HG02885 (cell line): ENCODE measurements around the gene SAXO2.
"Not testable (repeated sequence)": the region's sequence is repeated elsewhere in the genome, so short reads cannot be mapped to it uniquely, and the experiment has no call there.

Experiments
- ATAC-seq: cut with Tn5 transposase; IDR thresholded peaks from one replicate; pipeline ENCODE4 v1.9.1; 2021; ENCODE audit warnings: mild to moderate bottlenecking; ENCODE audit not compliant: unreplicated experiment, poor library complexity

SAXO2 gene

DNA sequence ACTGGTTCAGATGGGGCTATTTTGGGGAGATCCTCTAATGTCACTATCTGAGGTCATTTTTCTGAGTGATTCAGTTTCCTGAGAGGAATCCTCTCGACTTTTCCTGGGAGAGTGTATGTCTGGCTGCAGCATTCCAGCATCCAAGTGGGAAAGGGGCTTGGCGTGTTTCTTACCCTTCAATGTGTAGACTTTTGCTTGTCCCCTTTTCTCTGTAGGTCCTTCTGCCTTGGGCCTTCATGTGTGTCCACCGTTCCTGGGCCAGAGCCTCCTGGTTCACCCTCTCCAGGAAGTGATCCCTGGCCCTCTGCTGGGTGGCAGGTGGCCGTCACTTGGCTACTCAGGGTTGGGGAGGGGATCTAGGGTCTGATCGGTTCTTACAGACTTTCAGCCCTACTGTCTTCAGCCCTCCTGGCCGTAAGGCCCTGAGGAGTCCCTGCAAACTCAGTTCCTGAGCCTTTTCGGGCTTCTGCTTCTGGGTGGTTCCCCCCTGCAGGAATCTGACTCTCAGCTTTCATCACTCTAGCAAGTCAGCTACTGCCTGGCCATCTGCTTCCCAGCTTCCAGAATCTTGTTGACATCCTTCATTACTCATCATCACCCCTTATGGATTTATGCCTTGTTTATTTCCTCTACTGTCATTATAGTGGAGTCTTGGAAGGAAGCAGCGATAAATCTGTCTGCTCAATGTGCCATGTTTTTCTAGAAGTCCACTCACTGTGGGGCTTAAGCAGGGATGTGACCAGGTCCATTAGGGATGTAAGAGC lies 50.1 kb downstream of the SAXO2 start:
- ATAC-seq, result no peak

- no peak for ATAC-seq
Measured at GRCh38 chr15:82313446-82313845, 50.8 kb downstream of the SAXO2 start.

DNA sequence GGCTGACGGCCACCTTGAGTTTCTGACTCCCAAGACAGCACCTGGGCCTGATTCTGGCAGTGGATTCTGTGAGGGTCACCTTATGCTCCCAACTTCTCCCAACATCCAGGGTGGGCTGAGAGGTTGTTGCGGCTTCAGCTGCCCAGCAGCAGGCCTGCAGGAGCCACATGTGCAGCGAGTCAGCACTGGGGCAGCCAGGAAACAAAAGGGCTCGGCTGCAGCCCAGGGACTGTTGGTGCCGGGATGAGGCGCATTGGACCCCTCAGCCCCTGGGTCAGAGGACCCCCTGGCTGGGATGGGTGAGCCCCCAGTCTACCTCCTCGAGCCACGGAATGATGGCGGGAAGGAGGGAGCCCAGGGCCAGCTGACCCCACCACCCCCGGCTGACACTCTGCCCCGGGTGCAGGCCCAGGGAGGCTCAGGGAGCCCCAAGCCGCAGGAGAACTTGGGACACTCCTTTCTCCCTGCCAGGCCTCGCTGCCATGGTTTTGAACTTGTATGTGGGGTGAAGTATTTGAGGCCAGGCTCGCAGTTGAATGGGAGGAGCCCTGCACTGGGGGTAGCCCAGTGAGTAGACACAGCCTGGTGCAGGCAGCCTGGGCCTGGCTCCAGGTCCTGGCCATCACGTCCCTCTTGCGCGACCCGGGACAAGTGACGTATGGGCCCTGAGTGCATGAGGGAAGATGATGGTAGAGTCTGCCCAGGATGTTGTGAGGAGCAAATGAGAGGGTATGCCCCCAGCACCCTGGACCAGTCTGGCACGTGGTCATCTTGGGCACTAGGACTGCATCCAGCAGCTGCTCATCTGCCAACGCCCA lies 51.5 kb downstream of the SAXO2 start:
- ATAC-seq, result not testable (repeated sequence)

DNA sequence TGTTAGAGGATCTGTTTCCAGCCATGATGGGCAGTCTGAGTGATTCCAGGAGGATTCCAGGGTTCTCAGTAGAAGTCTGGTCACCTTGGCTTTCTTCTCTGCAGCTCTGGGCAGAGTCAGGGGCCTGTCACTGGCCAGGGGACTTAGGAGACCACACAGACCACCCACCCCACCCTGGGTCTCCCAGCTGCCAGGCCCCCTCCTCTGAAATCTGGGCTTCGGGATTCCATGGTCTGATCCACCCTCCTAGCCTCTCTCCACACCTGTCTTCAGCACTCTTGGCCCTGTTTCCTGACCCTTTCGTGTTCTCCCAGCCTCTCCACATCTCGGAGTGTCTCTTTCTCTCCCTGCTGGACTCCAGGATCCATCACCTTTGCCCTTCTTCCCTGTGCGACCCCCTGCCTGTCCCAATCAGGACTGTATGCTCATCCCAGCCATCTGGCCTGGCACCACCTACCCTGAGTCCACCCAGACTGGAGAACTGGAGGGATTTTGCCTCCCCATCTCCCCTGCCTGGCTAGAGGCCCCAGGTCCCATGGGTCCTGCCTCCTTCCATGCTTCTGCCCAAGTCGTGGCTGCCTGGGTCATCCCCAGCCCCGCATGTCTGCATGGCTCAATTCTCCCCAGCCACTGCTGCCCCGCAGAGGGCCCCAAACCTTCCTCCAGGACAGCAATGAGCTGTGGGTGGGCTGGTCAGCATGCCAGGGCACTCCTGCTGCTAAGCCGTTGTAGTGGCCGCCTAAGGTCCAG lies 52.3 kb downstream of the SAXO2 start:
- no peak for ATAC-seq

GRCh38 chr15:82315519-82316246 lies 53.1 kb downstream of the SAXO2 start:
- no peak for ATAC-seq

GRCh38 chr15:82316247-82317090 lies 53.9 kb downstream of the SAXO2 start:
- not testable (repeated sequence) for ATAC-seq

- no peak for ATAC-seq
Measured at GRCh38 chr15:82317091-82317489, 54.5 kb downstream of the SAXO2 start.

- ATAC-seq, result not testable (repeated sequence)
Measured at GRCh38 chr15:82317516-82317915, 54.9 kb downstream of the SAXO2 start.

GRCh38 chr15:82318281-82318680 lies 55.7 kb downstream of the SAXO2 start:
- ATAC-seq, result not testable (repeated sequence)

- ATAC-seq, result not testable (repeated sequence)
Measured at GRCh38 chr15:82319522-82320278, 57.1 kb downstream of the SAXO2 start.

DNA sequence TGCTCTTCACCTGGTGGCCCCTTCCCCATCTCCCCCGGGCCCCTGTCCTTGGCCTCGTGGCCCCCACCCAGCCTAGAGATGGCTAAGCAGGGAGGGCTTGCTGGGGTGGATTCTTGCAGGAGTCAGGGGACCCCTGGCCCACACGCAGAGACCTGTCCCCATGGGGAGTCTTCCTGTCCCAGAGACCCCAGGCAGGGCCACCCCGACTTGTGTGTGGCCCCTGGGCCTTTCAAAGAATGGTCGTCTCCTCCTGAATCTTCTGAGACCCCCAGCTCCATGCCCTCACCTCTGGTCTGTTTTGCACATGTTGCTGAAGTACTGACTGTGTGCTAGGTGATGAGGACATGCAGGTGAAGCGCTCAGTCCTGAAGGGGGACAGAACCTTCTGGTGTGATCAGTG lies 58.2 kb downstream of the SAXO2 start:
- not testable (repeated sequence) for ATAC-seq

- not testable (repeated sequence) for ATAC-seq
Measured at GRCh38 chr15:82322488-82322887, 59.9 kb downstream of the SAXO2 start.

DNA sequence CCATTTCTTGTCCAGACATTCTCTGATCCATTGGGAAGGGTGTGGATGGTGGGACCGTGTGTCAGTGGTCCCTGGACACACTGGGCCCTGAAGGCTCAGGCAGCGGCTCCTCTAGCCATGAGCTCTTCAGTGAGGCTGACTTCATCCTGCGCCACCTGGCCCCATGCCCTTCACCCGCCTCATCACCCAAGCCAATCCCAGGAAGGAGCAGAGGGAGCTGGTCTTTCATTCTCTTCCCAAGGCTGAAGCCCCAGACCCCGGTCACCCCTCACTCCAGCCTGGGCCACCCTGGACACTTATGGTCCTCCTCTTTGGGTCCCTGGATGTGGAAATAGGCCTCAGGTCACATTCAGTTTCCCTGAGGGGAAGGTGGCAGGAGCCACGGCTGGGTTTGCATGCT lies 62.2 kb downstream of the SAXO2 start:
- not testable (repeated sequence) for ATAC-seq

DNA sequence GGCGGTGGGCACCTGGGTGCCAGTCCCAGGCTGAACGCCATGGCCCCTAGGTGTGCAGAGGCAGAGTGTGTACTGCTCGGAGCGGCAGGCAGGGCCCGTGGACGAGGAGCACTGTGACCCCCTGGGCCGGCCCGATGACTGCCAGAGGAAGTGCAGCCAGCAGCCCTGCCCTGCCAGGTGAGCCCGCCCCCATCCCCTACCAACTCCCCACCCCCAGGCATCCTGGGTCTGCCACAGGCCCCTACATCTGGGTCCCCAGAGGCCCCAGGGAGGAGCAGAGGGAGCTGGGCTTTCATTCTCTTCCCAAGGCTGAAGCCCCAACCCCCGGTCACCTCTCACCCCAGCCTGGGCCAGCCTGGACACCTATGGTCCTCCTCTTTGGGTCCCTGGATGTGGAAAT lies 63.0 kb downstream of the SAXO2 start:
- not testable (repeated sequence) for ATAC-seq

DNA sequence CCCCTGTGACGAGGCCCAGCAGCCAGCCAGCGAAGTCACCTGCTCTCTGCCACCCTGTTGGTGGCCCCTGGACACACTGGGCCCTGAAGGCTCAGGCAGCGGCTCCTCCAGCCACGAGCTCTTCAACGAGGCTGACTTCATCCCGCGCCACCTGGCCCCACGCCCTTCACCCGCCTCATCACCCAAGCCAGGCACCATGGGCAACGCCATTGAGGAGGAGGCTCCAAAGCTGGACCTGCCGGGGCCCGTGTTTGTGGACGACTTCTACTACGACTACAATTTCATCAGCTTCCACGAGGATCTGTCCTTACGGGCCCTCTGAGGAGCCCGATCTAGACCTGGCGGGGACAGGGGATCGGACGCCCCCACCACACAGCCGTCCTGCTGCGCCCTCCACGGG lies 64.3 kb downstream of the SAXO2 start:
- not testable (repeated sequence) for ATAC-seq

DNA sequence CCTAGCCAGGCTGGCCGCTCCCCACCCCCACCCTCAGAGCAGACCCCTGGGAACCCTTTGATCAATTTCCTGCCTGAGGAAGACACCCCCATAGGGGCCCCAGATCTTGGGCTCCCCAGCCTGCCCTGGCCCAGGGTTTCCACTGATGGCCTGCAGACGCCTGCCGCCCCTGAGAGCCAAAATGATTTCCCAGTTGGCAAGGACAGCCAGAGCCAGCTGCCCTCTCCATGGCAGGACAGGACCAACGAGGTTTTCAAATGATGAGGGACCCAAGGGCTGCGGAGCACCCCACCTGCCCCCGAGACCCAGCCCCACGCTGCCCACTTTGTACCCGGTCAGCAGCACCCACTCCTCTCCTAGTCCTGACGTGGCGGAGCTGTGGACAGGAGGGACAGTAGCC lies 64.8 kb downstream of the SAXO2 start:
- not testable (repeated sequence) for ATAC-seq

- not testable (repeated sequence) for ATAC-seq
Measured at GRCh38 chr15:82329039-82329438, 66.4 kb downstream of the SAXO2 start.

DNA sequence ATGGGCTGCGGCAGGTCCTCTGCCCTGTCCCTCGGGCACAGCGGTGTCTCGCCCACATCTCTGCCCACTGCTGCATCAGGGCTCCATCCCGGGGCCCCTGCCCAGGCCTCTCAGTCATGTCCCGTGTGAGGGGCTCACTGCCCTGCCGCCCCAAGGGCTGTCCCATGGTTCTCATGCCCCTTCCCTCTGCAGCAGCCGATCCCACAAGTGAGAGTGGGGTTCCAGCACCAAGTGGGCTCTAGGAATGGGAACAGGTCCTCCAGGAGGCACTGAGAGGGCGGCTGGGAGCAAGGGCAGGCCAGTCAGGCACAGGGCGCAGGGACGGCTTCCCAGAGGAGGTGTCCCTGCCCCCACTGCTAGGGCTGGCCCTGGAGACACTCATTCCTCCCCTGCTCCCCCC lies 68.3 kb downstream of the SAXO2 start:
- not testable (repeated sequence) for ATAC-seq
